ENCODE data around the gene CNNM4.

GRCh38 chr2:96816836-96817702 lies 56.4 kb downstream of the CNNM4 start:
- no peak for TF ChIP-seq ZNF274 (IDR thresholded peaks at IDR 0.05; ENCODE audit: low read depth, low read length)
- TF ChIP-seq SUZ12 (IDR thresholded peaks at IDR 0.05; ENCODE audit: extremely low read depth, insufficient read depth, insufficient read length): no peak

All from NT2/D1 (cell line).